NCI-H1694 treated with DMSO at 0.1 percent for 48 hours (cell line): Measurements from ENCODE around the gene SLC25A19.
"Not testable (repeated sequence)": the region's sequence is repeated elsewhere in the genome, so short reads cannot be mapped to it uniquely, and the experiment has no call there.

Experiments used
- DNase-seq: peaks from one replicate; lab custom pipeline; 2025; lab: John Stamatoyannopoulos, UW

SLC25A19 gene

DNA sequence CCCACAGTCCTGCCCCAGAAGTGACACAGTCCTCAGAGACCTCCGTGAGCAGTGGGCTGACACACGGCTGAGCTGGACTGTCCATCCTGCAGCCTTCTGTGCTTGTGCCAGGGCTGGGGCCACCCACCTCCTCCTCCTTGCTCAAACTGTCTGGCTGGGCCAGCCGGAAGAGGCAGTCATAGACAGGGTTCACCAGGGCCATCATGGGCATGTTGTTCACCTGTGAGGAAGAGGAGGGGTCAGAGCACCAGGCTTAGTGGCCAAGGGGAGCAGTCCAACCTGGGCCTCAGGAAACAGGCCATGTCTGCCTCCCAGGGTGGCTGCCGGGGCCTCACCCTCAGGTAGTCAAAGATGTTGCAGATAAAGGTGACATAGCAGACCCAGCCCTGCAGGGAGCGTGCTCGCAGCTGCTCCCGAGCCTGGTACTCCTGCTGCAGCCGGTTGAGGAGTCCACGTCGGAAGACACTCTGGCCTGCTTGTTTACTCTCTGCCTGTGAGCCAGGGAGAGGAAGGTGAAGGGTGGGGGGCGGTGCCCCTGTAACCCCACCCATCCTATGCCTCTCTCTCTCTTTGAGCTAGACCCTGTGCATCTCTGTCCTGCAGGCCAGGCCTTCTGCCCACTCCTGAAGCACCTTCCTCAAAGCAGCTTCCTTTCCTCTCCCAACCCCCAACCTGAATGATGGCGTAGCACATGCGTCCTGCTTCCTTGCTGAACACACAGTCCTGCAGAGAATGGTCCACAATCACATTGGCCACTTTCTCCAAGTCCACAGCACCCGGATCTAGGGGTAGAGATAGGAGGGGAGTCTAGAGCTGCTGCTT lies 21.6 kb downstream of the SLC25A19 start:
- DNase-seq: no peak

DNA sequence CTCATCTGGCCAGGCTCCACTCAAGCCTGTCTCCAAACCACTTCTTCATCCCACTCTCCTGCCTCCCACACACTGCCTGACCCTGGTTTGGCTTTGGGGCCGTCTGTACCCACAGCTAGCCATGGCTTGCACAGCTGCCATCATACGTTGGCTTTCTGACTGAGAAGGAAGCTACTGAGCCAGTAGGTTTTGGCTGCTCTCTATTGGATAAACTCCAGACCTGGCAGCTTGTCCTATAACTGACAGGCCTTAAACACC lies 22.2 kb downstream of the SLC25A19 start:
- no peak for DNase-seq

DNA sequence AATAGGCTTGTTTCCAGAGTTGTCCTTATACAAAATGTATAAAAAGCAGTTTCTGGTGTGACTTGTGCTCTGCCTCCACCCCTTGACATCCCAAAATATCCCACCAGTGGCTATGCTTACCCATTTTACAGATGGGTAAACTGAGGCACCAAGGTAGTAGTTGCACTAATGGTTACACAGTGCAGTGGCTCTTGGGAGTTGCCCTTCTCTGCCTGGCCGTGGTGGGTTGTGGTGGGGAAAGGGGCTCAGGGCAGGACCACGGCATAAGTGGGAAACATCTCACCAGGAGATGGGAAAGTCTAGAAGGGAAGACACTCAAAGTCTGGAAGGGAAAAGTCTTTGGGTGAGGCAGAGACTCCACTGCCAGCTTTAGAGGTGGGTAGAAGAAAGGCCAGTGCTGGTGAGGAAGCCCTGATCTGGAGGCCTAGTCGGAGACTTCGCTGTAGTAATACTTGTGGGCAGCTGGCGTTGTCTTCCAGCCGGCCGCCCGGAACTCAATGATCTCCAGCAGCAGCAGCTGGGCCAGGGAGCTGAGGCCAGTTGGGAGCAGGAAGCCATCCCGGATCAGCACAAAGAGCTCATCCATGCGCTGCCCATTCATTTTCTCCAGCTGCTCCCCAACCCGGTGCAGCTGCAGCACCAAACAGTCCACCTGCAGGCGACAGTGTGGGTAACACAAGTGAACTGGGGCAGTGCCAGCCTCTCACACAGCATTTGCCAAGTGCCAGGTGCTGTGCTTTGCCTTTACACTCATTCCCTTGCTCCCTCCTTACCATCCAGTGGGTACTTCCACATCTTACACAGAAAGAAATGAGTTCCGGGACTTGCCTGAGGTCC lies 22.7 kb downstream of the SLC25A19 start:
- no peak for DNase-seq

DNA sequence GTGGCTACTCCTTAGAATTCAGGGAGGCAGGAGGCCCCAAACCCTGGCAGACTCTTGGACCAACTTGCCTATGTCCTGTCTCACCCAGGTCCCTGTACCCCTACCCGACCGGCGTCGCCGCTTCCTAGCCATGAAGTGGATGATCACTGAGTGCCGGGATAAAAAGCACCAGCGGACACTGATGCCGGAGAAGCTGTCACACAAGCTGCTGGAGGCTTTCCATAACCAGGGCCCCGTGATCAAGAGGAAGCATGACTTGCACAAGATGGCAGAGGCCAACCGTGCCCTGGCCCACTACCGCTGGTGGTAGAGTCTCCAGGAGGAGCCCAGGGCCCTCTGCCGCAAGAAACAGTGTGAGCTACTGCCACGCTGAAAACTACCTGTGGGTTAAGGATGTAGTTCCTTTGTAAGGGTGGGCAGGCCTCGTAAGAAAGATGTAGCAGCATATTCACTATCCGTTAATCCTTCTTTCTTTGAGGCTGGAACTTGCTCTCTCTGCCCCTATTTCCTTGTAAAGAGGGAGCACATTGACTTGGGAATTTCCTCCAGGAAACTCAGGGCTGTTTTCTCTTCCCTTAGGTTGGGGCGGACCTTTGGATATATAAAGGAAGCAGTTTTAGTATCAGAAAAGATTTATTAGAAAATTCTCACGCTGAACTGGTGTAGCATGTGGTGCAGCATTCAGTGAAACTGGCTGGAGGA lies 23.5 kb downstream of the SLC25A19 start:
- DNase-seq: no peak

DNA sequence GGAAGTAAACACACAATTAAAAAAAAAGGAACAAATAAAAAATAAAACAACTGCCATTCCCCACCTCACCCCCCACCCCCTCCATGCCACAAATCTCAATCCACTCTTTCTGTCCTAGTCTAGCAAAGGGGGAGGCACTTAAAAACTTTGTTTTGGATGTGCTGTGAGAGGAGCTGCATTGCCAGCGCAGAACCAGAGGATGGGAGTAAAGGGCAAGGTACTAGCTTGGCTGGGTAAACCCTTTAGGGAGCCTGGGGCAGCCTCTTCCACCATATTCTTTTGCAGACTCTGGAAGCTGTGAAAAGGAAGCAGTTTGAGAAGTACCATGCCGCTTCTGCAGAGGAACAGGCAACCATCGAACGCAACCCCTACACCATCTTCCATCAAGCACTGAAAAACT lies 26.2 kb downstream of the SLC25A19 start:
- no peak for DNase-seq

DNA sequence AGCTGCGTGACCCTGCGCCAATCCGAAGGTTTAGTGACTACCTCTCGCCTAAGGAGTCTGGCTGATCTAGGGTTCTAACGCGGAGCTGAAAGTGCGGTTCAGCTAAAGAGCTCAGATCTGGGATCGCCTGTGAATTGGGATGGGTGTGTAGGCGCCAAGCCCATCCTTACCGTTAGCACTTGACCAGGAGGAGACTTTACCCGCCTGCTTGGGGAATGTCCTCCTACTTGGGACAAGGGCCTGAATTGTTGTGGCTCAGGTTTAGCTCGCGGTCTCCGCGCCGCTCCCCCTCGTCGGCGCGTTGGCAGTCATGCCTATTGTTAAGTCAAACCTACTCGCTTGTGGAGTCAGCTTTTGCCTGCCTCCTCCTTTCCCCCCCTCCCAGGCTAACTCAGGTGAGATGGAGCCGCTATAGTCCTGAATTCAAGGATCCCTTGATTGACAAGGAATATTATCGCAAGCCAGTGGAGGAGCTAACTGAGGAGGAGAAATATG lies 27.1 kb downstream of the SLC25A19 start:
- DNase-seq: no peak

DNA sequence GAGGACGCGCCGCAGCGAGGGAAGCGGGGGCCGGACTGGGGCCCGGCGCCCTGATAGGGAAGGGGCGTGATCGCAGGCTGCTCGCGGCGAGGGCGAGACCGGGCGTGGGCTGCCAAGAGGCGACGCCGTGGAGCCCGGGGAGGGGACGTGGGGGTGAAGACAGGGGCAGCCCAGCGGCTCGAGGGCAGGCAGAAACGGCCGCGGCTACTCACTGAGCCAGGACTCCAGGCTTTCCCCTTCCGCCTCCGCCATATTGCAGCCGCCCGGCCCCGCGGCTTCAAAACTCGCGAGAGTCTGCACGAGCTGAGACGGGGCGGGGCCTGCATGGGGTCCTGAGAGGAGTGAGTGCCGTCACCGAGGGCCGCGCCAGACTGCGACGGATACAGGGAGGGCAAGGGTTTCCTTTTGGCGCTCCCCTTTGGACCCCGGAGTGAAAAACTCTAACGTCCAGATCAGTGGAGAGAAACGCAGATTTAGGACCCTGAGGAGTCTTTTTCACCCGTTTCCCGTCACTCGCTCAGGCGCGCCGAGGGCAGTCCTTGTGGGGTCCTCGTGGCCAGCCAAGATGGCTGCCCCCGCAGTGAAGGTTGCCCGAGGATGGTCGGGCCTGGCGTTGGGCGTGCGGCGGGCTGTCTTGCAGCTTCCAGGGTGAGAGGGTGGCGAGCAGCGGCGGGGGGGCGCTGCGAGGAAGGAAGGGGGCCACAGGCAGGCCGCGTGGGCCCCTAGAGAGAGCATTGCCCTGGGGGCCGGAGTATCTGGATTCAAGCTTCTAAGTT lies 27.7 kb downstream of the SLC25A19 start, which contains the start of the genes GGA3 and MRPS7:
TSS of gene GGA3 (minus strand) at position 271 of the 776 bp plus-strand sequence. CDS start at position 252, 19 bp downstream.
TSS of gene MRPS7 (plus strand) at position 544 of the 776 bp plus-strand sequence. CDS start at position 566, 22 bp downstream.
- DNase-seq: peak; percentile 81

DNA sequence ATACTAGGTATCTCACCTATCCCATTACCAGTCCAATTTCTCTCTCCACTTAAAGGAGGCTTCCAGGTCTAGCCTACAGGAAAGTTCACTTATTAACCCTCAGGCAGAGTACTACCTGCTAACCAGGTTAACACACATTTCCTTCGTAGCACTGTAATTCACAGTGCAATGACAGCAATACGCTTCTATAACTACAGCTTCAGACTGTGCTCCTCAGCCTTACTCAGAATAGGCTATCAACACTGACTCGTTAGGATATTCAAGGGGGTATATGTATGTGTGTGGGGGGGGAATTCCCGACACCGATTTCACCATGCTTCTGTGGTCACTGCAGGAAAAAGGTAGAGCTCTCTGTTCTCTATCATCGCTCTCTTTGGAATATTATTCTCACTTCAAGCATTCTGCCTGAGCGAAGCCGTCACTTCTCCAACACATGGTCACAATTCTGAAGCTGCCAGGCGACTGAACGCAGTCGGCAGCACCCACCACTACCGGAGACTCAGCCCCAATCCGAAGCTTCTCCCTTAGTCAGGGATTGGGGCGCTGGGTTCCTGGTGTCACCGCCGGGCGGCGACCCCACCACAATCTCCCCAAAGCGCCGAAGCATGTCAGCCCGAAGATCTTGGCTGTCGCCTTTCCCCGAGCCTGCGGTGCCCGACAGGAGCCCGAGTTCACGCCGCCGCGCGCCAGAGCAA lies 28.4 kb downstream of the SLC25A19 start:
- no peak for DNase-seq

DNA sequence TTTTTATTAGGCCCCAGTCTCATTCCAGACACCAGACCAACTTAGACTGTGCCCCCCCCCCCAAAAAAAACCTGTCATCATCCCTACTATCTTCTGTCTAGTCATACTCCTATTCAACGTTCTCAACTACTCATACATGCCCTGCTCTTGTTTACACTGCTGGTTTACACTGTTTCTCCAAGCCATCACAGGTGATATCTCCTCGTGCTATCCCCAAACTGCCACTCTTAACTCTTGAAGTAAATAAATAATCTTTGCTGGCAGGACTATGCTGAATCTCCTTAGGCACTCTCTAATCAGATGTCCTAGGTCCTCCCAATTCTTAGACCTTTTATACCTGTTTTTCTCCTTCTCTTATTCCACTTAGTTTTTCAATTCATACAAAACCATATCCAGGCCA lies 32.0 kb downstream of the SLC25A19 start:
- not testable (repeated sequence) for DNase-seq

DNA sequence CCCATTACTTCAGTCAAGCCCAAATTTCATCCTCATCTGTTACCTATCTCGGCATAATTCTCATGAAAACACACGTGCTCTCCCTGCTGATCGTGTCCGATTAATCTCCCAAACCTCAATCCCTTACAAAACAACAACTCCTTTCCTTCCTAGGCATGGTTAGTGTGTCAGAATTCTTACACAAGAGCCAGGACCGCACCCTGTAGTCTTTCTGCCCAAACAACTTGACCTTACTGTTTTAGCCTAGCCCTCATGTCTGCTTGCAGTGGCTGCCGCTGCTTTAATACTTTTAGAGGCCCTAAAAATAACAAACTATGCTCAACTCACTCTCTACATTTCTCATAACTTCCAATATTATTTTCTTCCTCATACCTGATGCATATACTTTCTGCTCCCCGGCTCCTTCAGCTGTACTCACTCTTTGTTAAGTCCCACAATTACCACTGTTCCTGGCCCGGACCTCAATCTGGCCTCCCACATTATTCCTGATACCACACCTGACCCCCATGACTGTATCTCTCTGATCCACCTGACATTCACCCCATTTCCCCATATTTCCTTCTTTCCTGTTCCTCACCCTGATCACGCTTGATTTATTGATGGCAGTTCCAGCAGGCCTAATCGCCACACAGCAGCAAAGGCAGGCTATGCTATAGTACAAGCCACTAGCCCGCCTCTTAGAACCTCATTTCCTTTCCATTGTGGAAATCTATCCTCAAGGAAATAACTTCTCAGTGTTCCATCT lies 33.1 kb downstream of the SLC25A19 start:
- DNase-seq: not testable (repeated sequence)

DNA sequence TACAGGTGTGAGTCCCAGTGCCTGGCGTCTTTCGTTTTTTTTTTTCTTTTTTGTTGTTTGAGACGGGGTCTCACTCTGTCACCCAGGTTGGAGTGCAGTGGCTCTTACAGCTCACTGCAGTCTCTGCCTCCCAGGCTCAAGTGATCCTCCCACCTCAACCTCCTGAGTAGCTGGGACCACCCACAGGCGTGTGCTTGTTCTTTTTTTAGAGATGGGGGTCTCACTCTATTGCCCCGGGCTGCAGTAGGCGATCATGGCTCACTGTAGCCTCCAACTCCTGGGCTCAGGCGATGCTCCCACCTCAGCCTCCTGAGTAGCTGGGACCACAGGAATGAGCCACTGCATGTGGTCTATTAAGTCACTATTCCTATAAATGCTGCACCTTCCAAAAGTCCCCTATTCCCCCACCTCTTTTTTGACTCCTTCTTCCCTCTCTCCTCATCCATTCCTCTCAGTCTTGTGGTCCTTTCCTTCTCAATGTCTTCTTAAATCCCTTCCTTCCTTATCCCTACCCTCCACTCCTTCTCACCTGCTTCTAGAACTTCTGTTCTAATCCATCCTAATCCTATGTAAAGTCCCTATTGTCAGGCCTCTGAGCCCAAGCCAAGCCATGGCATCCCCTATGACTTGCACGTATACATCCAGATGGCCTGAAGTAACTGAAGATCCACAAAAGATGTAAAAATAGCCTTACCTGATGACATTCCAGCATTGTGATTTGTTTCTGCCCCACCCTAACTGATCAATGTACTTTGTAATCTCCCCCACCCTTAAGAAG lies 37.0 kb downstream of the SLC25A19 start:
- no peak for DNase-seq

DNA sequence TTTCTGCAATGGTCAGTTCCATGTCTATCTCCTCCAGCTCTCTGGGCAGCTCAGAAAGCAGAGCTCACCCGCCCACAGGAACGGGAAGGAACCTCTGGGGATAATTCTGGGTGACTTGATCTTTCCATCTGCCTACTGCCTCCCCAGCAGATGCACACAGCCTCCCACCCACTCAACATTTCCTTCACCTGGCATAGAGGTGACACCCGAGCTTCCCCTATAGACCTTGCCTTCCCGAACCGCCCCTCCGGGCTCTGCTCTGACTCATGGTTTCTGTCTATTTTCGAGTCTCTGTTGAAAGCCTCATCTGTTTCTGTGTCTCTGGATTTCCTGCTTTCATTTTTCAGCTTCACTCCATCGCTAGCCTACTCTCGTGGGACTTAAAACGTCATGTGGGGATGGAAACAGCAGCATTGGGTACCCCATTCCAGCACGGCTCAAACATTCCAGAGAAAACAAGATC lies 39.2 kb downstream of the SLC25A19 start:
- no peak for DNase-seq

DNA sequence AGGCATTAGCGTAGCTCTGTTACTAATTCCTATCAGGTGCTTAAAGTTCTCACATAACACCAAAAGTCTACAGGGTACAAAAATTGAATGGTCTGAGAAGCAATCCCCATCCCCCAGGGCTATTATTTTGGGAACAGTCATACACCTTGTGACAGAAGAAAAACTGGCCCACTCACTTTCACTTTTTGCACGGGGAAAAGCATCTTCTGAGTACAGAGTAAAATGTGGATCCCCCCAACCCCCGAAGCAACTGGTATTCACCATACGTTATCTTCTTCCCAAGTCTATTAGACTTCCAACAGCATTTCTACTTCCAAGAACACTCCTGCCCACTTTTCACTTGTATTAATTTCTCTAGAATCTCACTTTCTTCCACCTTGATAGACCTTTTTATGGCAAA lies 39.7 kb downstream of the SLC25A19 start:
- no peak for DNase-seq

DNA sequence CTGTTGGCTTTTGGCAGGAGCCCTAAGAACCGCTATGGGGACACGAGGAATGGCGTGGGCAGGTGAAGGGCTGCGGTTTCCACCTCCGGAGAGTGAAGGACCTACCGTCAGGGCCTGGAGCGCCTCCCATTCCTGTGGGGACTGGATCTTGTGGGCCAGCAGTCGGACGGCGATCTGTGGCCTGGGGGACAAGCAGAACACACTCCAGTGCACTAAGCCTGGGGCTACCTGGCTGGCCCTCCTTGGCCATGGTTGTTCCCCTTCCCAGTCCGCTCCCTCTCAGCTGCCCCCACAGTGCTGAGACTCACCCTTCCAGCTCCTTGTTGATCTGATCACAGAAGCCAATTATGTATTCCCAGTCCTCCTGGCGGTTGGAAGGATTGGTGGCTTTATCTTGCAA lies 42.8 kb downstream of the SLC25A19 start:
- DNase-seq: no peak

DNA sequence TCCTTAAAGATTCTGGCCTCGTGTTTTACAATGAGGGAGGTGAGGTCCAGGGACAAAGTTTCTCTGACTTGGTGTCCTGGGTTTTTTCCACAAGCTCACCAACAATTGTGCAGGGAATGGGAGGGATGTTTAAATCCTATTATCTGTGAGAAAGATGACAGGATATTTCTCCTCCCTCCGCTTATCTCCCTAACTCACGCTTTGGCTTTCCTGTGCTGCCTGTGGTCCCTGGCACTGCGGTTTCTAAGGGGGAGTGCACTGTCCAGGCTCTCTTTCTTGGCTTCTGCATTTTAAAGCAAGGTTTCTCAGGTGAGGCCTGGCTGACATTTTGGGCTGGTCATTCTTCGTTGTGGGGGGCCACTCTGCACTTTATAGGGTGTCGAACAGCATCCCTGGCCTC lies 44.2 kb downstream of the SLC25A19 start:
- no peak for DNase-seq

DNA sequence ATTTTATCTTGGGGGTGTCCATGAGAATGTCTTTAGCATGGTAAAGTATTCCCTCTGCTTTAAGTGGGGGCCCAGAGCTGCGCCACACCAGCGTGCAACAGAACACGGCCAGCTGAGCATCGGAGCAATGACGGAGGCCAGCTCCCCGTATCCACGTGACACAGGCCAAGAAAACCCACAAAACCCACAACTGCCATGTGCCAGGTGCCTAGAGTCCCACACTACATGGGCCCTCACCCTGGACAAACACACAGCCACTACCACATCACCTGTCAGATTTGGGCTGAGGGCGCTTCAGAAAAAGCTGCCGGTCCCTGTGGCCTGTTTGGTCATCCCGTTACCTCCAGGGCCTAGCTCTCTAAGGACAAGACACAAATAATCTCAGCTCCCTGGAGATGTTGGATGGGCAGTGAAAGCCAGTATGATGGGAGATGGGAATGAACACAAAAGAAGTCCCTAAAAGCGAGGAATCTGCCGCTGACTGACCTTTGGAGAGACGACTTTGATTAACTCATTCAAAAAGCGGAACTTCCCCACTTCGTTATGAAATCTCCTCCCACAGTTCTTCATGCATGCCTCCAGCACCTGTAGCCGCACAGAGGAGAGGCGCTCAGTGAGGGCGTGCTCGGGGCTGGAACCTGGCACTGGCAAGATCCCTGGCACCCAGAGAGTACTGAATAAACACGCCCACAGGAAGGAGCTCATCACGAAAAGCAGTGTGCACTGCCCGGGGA lies 44.9 kb downstream of the SLC25A19 start:
- DNase-seq: no peak

DNA sequence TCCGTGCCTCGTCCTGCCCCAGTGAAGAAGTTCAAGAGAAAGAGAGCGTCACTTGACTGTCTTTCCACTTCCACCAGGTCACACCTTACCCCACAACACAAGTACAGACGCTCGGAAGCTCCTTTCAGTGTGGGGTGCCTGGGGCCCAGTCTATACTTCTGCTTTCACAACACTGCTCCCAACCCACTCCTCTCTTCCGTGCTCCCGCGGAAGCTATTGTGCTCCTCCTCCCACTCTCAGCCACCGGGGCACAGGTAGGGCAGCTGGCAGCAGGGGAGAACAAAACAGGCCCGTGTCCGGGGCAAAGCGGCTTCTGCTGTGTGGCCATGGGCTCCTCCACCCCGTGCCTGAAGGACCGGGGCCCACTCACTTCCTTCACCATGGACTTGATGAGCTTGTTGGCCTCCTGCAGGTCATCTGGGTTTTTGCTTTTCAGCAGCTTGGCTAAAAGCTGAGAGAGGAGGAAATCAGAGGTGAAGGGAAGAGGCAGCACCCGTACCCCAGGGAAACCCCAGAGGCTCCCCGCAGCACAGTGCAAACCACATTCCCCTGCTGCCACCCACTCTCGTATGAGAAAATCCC lies 46.7 kb downstream of the SLC25A19 start:
- no peak for DNase-seq

DNA sequence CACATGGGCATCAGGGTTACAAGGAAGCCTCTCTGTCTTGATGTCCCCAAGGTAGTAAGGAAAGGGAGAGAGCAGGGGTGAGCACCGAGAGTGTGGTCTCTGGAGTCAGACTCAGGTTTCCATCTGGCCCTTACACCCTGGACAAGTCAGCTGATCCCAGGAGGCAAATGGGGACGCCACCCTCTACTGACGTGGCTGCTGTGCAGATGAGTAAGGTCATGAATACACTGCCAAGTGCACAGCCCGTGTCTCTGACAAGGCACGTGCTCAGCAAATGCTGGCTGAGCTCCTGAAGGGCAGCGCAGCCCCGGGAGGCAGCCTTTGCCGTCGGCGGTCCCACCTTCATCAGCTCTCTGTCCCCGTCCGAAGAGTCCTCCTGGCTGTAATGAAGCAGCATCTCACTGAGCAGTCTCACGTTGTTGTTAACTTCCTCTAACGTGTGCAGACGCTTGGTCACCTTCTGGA lies 47.2 kb downstream of the SLC25A19 start:
- no peak for DNase-seq
